GM18873 (cell line): ENCODE results near the gene SHTN1.

ENCODE experiments used
- ATAC-seq: cut with Tn5 transposase; IDR thresholded peaks from one replicate; pipeline ENCODE4 v1.9.1; 2021; ENCODE audit warnings: mild to moderate bottlenecking, moderate library complexity, moderate number of reproducible peaks; ENCODE audit not compliant: unreplicated experiment, low FRiP score

Gene SHTN1

GRCh38 chr10:116877391-116877790 is 127.6 kb downstream of the SHTN1 start:
- no peak for ATAC-seq

GRCh38 chr10:116875897-116876296 is 129.1 kb downstream of the SHTN1 start:
- ATAC-seq = no peak

GRCh38 chr10:116873134-116873533 is 131.9 kb downstream of the SHTN1 start:
- ATAC-seq = no peak

DNA sequence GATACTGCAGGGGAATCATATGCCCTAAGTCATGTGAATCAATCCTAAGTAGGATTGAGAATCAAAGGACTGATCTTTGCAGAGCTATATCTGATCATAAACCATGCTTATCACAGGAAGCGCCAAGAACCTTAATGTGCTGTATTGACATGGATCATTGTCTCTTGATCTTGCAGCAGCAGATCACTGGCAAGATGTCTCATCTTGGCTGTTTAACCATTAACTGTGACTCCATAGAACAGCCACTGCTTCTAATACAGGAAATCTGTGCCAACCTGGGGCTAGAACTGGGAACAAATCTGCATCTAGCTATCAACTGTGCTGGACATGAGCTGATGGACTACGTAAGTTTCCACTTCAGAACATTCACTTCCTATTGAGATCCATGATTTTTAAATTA is 134.0 kb downstream of the SHTN1 start:
- ATAC-seq = no peak

- ATAC-seq = no peak
These were observed 136.3 kb downstream of the SHTN1 start for GRCh38 chr10:116868722-116869121.

- no peak for ATAC-seq
These were observed 136.8 kb downstream of the SHTN1 start for GRCh38 chr10:116868198-116868676.

DNA sequence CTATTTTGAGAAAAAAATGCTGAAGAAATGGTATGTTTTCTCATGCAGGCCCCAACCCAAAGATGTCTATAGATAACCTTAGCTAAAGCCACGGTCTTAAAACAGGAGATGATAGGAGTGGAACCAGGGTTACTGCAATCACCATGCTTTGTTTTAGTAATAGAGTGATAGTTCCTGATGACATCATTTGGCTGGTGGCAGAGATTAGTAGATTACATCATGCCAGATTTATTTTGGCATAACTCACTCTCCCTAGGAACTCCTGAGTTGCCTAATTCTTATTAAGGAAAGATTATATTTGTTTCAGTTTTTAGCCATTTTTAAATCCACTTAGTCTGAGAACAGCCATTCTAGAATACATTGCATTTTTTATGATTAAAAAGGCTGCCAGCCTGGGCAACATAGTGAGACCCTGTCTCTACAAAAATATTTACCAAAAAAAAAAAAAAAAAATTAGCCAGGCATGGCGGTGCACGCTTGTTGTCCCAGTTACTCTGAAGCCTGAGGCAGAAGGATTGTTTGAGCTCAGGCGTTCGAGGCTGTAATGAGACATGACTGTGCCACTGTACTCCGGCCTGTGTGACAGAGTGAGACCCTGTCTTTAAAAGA is 137.9 kb downstream of the SHTN1 start:
- ATAC-seq = no peak

DNA sequence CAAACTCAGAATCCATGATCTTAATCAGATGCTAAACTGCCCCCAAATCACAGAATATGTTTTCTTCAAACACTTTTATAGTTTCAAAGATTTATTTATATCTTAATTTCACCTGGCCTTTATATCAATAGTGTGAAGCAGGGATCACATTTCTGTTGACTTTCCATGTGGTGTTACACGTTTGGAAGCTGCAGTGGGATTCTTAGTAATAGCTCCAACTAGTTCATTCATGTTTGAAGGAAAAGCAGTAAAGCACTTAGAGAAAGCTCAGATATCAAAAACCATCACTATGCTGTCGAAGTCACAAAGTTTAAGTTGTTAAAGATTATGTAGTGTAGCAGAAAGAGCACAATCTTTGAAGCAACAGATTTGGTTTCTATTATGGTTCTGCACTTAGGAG is 138.9 kb downstream of the SHTN1 start:
- ATAC-seq = no peak

GRCh38 chr10:116864436-116864835 is 140.6 kb downstream of the SHTN1 start:
- no peak for ATAC-seq

- ATAC-seq = no peak
These were observed 143.2 kb downstream of the SHTN1 start for GRCh38 chr10:116861796-116862195.

DNA sequence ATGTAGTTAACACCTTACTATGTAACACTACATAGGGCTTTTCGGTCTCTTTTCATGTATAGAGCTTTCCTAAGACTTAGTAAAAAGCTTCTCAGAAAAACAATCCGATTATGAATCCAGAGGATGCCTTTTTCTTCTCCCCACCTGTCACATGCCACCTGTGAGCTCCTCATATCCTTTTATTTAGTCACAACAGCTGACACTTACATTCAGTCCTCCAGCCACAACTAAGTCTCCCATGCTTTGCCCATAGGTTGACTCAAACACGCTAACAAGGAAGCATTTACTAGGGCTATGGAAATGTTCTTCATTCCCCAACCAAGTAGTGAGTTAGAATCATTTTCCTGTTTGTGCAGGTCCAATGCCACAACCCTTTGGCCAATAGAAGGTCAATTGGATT is 147.8 kb downstream of the SHTN1 start:
- ATAC-seq = no peak

DNA sequence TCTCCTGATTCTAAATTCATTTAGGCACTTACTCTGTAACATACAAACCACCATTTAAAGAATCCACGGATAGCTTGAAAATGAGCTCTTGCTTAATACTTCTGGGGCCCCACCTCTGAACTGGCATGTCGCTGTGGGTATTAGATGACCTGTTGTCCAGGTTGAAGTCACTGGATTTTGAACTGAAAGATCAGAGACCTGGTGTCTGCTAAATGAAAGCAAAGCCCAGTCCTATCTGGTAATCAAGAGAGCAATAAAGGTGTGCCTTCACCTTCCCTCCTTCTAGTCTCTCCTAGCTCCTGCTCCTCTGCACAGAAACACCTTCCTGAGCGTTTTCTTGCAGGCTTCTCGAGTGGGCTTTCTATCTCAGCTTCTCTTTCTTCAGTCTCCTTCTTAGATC is 151.3 kb downstream of the SHTN1 start:
- ATAC-seq = no peak

GRCh38 chr10:116853287-116853686 is 151.7 kb downstream of the SHTN1 start:
- ATAC-seq = no peak

- ATAC-seq = no peak
These were observed 152.7 kb downstream of the SHTN1 start for GRCh38 chr10:116852246-116852645.

GRCh38 chr10:116850058-116850611 is 154.9 kb downstream of the SHTN1 start:
- no peak for ATAC-seq

DNA sequence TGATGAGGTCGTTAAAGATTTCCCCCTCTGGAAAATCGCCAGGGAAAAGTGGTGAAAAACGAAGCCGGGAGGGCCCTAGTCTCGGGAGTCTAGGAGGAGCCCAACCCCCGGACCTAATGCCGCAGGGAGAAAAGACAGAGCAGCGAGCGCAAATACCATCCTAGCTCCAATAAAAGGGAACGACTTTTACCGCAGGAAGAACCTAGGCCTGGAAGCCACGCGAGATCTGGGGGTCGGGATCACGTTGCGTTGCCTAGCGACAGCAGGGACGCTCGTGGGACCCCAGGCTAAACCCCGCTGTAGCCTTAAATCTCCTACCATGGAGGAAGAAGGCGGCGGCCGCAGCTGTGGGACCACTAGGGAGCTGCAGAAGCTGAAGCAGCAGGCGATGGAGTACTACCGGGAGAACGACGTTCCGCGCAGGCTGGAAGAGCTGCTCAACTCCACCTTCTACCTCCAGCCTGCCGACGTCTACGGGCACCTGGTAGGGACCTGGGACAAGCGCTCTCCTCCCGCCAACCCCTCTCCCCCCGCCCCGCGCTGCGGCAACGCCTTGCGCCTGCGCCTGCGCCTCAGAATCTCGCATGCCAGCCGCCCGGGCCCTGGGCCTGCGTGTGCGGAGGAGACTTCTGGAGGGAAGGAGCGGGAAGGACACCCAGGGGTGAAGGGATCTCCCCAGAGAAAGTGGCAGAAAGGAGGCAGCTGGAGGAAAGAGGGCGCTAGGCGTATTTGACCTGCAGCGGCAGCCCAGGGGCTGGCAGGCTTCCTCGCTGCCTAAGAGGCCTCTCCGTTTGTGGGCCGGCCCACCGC is 155.5 kb downstream of the SHTN1 start, which contains the start of gene ENO4:
Gene ENO4, plus strand, starts transcription at position 252 of the 810 bp plus-strand sequence. Its CDS starts 68 bp downstream, at position 320.
- ATAC-seq = peak; percentile 54

- ATAC-seq = no peak
These were observed 156.1 kb downstream of the SHTN1 start for GRCh38 chr10:116848944-116849247.

GRCh38 chr10:116848032-116848943 is 156.7 kb downstream of the SHTN1 start:
- peak; percentile 79 for ATAC-seq

GRCh38 chr10:116845823-116846222 is 159.2 kb downstream of the SHTN1 start:
- ATAC-seq = no peak

- no peak for ATAC-seq
These were observed 164.5 kb downstream of the SHTN1 start for GRCh38 chr10:116840389-116841075.
